GM21360 (cell line): ENCODE measurements around the gene TRDMT1.
"Not testable (repeated sequence)": the region's sequence is repeated elsewhere in the genome, so short reads cannot be mapped to it uniquely, and the experiment has no call there.

Source experiments
- ATAC-seq: cut with Tn5 transposase; IDR thresholded peaks from one replicate; pipeline ENCODE4 v1.9.1; 2021; ENCODE audit warnings: mild to moderate bottlenecking, moderate library complexity; ENCODE audit not compliant: unreplicated experiment

Gene TRDMT1

DNA sequence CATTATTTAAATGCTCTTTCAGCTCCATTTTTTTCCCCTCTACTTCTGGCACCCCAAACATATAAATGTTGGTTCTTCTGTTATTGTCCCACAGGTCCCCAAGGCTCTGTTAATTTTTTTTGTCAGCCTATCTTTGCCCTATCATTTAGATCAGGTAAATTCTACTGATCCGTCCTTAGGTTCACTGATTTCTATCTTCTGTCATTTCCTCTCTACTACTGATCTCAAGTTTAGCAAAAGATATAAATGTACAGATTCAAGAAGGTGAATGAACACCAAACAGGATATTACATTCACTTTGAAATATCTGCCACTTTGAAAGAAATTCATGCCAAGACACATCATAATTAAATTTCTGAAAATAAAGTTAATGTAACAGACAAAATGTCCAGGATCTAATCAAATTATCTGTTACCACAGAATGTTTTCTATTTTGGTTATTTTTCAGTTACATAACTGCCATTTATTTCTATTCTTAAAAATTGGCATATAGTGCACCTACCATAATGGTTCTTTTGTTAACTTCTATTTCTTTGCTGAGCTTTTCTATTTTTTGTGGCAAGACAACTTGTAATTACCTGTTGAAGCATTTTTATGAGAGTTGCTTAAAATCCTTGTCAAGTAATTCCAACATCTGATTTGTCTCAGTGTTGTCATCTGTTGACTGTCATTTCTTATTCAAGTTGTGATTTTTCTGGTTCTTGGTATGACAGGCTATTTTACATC, 59.8 kb downstream of the TRDMT1 start:
- no peak for ATAC-seq

DNA sequence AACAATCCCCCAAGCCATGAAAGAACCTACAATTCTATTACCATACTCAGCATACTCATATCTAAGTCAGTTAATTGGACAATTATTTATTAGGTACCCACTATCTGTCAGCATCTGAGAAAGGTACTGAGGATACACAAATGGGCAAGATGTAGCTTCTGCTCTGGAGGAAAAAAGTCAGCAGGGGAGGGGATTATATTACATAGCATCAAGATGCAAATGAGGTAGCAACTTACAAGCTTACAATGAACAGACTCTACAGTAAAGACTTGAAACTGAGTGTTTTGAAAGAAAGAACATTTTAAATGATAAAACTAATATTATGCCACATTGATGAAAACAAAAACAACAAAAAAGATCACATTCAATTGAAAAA, 61.1 kb downstream of the TRDMT1 start:
- no peak for ATAC-seq

DNA sequence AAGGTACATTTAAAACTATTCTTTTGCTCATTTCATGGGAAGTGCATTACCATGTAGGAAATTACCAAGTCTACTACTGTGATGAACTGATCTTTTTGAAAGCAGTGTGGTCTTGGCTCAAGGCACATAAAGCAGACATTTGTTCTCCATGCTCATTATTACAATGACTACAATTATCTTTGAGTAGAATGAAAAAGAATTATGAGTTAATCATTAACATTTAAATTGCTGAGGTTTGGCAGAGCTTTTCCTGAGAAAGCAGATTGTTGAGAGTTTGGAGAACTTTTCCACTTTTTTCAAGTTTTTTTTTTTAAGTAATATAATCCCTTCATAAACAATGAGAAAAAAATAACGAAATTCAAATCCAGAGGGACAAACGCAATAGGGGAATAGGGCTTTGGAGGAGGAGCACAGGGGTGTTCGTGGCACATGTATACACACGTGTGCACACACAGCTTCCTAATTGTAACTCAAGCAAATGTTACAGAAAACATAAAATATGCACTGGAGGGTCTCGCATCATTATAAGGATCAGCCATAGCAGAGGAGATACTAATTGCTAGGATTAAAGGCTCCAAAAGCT, 62.9 kb downstream of the TRDMT1 start:
- ATAC-seq: no peak

DNA sequence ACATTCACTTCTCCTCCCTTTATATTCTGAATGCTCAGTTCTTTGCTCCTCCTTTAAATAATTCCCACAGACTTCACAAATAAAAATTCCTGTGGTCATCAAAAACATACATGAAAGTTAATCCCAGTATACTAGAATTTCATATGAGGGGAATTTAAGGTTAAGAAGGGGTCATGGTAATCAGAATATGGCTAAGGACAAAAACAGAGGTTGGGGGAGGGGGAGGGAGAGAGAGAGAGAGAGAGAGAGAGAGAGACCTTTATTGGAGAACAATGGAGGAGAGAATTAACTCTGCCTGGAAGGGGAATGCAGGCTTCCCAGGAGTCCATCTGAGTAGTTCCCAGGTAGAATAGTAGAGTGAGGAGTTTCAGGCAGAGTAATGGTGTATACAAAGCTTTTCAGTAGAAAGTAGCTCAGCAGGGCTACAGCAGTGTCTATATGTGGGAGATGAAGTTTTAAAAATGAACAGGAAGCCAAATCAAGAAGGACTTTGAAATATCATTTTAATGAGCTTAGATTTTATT, 66.7 kb downstream of the TRDMT1 start:
- ATAC-seq: no peak

DNA sequence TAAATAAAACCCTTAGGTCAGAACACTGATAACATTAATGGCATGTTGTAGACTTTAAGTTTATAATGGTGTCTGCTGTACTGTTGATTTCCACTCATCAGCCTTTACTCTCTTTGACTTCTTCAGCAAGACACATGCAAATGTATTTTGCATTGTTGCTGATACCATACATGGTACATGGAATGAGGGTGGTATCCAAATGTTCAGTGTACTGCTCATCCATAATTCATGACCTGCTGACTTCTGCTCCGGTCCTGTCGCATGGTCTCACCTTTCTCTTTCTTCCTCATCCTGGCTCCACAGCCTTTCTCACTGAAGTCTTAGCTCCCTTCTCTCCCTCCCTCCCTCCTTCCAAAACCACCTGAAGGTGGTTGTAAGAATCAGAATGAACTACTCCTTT, 67.2 kb downstream of the TRDMT1 start:
- ATAC-seq: no peak

DNA sequence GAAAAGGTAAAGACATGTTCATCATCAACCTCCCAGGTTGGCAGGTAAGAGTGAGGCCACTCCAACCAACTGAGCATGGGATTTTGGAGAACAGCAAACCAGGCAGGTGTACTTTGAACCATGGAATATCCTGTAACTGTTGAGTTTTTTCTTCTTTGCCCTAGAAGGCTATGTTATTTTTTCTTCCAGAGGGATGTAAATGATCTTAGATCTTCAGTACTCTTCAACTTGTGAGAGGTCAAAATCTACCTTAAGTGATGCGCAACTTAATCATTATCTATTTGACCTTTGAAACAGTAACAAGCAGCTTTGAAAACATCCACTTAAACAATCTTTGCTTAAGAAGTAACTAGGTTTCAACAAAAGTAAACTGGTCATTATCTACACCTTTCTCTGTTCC, 71.7 kb downstream of the TRDMT1 start, which contains the start of gene CUBN:
TSS of gene CUBN (minus strand) at position 71 of the 400 bp plus-strand sequence. CDS start at position 25, 46 bp downstream.
- ATAC-seq: no peak

DNA sequence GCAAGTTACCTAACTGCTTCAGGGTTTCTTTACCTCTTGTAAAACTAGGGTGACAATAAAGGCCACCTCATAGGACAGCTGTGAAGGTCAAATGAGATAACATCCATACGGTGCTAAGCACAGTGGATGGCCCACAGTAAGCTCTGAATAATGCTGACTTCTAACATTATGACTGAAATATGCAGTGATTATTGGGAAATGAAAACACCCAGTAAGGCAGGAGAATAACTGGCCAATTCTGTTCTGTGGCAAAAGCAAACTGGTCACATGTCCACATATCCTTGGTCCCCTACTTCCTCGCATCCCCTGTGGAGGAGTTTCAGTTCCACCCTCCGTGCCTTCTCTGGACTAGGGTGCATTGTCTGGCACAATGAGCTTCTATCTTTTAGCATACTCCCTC, 73.2 kb downstream of the TRDMT1 start:
- no peak for ATAC-seq

DNA sequence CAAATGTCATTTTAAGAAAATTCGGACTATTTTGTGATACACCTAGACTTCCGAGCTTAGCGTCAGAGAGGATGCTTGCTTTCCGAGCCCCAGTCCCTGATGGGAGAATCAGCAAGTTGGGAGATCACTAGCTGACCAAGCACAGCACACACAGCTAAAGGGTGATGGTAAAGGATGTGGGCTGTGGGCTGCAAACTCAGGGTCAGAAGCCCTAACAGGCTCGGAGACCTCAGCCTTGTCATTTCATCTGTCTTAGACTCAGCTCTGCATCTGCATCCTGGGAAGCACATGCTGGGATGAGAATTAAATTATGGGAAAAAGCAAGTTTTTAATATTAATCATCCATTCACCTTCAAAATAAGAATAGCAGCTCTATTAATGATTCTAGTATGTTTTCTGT, 75.1 kb downstream of the TRDMT1 start:
- ATAC-seq: no peak

DNA sequence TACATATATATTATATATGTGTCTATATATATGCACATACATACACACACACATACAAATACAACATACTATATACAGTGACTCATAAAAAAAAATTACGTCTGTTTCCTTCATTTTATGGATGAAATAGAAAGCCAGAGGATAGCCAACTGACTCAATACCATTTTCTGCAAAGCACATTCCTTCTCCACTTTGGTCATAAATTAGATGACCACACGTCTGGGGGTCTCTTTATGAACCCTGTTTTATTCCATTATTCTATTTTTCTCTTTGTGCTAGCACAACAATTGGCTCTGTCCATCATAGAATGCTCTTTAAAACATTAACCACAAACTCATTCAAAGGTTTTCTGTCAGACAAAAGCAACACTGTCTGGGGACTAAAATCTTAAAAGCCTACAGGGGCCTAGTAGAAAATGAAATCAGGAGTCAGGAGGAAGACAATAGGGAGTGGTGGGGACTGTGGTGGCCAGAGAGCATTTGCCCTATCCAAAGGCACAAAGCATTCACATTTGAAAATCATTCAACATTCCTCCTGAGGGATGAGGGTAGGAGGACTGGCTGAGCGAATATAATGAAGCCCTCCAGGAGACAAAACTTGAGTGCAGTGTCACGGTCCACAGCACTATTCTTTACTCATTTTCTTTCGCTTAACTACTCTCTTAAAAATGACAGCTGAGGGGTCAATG, 76.1 kb downstream of the TRDMT1 start:
- ATAC-seq: no peak

DNA sequence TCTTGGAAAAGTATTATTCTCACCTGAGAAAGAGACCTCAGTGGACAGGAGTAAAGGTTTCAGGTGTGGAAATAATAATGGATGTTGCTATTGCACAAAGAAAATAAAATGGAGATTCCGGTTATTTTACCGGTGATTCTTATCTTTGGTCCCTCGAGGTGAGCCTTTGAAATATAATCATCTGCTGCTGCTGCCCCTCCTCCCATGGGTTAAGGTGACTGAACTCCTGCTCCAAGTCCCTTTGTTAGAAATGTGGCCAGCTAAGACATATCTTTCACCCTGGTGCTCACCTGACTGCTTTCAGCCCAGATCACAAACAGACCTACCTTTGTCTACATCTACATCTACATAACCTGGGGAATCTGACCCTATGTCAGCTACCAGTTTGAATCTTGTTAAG, 77.5 kb downstream of the TRDMT1 start:
- no peak for ATAC-seq

DNA sequence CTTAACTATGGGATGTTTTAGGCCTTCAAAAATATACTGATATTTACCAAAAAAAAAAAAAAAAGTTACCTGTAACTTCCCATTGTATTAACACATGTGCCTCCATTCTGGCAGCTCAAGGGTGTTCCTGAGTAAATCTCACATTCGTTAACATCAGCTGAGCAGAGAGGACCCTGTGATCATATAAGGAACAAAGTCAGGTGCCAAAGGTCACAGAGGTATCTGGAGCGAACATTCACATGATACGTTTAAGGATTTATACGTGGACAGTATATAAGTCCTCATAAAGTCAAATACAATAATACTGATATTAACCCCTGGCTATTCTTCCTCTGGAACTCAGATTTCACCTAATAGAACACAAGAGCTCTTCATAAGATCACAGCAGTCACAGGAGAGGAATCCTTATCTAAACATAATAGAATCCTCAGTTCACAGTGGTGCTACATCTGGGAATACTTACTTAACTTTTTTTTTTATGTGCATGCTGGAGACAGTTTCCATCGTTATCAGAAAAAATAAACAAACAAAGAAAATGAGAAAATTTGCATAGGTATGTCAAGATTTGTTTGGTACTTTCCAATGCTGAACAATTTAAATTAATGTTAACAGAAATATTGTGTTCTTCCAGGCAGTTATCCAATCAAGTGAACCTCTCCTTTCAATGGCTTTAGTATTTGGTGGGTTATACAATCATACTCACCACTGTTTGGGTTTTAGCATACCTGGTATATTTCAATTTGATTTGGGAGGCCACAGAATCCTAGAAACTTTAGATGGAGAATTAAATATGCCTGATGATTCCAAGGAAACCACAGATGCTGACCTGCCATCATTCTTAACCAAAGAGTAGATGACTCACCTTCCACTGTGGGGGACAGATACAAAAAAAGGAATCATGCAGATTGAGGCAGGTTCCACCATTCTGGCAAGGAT, 78.5 kb downstream of the TRDMT1 start:
- ATAC-seq: no peak

DNA sequence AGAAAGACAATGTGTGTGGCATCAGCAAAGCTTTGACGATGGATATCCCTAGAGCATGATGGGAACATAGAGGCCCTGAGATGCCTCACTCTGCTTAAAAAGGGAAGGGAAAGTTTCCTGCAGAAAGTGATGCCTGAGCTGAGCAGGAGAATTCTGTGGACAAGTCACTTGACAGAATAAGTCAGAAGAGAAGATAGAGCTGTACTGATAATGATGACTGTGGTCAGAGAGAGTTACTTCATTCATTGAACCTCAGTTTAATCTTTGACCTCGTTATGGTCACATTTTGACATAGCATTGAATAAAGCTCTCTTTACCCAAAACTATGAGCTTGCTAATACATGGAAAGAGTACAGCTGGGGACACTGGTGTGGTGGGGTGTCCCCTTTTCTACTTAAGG, 79.4 kb downstream of the TRDMT1 start:
- ATAC-seq: no peak

DNA sequence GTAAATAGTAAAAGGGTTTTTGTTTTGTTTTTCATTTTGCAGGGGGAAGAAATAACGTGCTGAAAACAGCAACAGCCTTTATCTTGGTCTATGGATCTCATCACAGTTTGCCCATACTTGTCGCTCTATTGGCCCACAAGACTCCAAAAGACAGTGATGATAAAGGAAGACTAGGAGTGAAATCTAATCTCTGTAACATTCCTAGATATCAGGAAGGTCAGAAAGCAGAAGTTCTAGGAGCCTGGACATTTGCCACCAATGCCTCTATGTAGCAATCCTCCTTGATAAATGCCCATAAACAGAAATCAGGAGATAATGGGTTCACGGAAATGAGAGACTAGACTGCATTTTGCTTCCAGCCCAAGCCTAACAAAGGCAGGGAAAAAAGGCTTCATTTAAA, 80.8 kb downstream of the TRDMT1 start:
- no peak for ATAC-seq

DNA sequence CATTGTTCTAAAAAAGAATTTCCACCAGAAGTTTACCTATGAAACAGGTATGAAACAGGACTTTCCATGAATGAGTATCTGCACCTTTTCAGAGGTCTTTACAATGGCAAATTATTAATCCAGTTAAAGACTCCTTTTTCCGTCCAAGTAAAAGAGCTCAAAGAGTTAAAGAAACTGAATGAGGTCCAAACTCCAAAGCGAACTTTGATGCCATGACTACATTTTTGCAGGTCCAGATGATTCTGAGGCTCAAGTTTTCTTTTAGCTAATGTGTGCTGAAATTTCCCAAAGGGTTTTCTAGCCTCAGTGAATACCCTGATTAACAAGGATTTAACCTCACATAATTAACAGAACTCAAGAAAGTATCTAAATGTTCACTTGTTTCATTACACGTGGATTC, 81.6 kb downstream of the TRDMT1 start:
- ATAC-seq: no peak

DNA sequence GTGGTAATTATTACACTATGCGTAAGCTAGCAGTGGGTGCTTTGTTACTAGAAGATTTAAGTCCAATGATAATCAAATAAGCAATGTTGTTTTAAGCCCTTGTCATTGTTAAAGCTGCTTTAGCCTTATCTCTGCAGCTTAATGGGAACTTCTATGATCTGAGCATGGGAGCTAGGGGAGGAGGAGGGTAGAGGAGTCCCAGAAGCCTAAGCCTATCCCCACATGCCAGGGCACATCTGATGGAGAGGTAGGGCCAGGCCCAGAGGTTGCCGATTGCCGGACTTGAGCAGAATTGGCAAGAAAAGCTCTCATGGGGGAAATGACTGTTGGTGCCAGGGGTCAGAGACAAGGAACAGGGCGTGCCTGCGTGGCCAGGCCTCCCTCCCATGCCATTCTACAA, 85.3 kb downstream of the TRDMT1 start:
- ATAC-seq: no peak

DNA sequence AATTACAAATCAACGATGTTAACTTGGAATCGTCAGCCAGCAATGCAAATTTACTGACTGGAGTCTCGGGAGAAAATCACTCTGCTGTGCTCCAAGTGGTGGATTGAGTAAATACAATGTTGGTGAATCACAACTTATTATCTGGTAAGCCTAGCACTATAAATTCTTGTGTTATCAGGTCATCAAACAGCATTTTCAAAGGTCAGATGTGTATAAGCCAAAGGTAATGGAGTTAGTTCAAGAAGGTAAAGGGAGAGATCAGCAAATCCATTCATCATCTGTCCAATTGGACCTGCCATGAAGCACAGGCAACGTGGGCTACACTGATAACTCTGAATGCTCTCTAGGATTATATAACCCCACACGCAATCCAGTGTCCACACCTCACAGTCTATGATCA, 85.8 kb downstream of the TRDMT1 start:
- ATAC-seq: no peak

DNA sequence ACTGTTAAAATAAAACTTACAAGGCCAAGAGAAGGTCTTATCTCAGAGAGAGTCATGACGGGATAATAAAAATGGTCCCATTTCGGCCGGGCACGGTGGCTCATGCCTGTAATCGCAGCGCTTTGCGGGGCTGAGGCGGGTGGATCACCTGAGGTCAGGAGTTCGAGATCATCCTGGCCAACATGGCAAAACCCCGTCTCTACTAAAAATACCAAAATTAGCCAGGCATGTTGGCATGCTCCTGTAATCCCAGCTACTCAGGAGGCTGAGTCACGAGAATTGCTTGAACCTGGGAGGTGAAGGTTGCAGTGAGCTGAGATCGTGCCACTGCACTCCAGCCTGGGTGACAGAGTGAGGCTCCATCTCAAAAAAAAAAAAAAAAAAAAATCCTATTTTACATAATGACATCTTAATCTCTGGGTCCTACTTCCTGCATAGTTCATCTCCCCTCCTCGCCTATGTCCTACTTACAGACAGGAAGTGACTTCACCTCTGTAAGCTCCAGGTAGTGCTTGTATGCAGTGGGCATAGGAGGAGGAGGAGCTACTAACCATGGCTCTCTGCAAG, 86.5 kb downstream of the TRDMT1 start:
- not testable (repeated sequence) for ATAC-seq

DNA sequence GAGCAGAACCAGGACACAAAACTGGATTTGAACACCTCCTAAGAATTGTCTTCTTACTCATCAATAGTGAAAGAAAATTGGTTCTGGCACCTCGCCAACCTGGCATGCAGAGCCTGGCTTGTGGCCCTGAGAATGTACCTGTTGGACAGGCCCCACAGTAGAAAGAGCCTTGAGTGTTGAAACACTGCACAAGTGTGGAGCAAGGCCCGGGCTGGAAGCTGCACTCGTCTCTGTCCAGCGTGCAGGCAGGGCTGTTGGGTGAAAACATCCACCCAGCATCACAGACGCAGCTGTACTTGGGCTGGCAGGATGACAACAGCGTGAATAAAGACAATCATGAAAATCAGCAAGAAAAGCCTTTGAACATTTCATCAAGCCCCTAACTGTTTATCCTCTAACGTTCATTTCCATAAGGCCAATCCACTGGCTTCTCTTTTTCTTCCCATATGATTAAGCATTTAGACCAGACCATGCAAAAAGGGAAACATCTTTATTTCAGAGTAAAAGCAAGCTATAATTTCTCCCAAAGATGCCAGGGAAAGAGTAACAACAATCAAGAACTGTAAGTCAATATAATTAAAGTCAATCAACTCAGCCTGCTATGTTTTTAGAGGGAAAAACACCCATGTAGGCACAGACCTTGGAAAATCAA, 87.5 kb downstream of the TRDMT1 start:
- ATAC-seq: no peak

DNA sequence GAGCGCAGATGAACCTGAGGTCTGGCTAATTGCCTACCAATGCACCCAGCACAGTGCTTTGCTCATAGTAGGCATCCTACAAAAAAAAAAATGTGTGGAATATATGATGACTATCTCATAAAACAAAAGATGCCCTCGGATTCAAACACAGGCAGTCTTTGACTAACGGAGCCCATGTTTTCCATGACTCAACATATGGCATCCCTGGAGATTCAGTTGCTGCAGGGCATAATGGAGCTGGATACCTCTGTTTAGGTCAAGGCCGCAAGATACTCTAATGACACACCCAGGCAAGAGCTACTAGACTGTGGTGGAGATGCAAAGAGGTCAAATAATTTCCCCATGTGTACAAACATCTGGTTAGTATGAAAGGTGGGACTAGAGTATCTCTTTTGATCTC, 88.1 kb downstream of the TRDMT1 start:
- no peak for ATAC-seq

DNA sequence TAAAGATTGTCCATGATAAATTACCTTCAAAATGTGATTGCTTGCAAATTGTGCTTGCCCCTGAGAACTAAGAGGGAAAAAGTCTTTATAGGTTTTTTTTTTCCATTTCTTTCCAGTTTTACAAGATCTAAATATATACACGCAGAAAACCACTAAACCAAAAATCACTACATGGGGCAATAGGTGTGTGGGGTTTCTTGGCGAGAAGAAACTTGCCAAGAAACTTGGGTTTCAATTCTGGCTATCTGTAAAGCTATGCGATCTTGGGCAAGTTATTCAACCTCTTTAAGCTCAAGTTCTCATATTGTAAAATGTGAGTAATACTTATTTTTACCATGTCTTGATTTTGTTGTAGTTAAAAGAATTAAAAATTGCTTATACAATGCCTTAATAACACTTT, 88.9 kb downstream of the TRDMT1 start:
- no peak for ATAC-seq
